NB4 (cell line): Measurements from ENCODE around the gene NGFR.

Source experiments
- DNase-seq: peaks from one replicate; pipeline ENCODE4 v3.0.0; 2010; ENCODE audit warnings: low read depth
- H3K4me3 ChIP-seq: one replicate; pipeline ENCODE4 v1.5.1; 2011; ENCODE audit warnings: mild to moderate bottlenecking, low read depth, low read length, moderate library complexity
- CTCF ChIP-seq: IDR thresholded peaks from one replicate; pipeline ENCODE4 v1.5.1; 2012; ENCODE audit warnings: low read depth, low read length
- MYC ChIP-seq: IDR thresholded peaks from 2 replicates; pipeline ENCODE4 v1.6.1; 2011; ENCODE audit warnings: low read depth, low read length
- POLR2A ChIP-seq: IDR thresholded peaks from 2 replicates; pipeline ENCODE4 v1.6.1; 2011; ENCODE audit warnings: mild to moderate bottlenecking; ENCODE audit not compliant: insufficient read length; ENCODE audit errors: extremely low read depth
- TF ChIP-seq, protein P1 (sequence below): IDR thresholded peaks from 2 replicates; pipeline ENCODE4 v1.6.1; 2011; ENCODE audit warnings: low read depth, low read length

The NGFR gene

DNA sequence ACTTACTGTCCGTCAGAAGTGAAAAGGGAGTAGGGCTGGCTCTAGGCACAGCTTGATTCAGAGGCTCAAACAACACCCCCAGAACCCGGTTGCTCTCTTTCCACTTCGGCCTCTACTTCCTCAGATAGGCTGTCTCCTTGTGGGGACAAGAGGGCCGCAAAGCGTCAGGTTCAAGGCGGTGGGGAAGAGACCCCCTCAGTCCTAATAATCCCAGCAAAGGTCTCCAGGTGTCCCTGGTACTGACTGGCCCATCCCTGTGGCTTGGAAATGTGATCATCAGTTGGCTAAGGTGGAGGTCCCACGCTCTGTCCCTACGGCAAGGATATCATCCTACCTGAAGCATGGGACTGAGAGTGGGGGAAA is 26.0 kb downstream of the NGFR start:
- TF ChIP-seq, protein P1, sequence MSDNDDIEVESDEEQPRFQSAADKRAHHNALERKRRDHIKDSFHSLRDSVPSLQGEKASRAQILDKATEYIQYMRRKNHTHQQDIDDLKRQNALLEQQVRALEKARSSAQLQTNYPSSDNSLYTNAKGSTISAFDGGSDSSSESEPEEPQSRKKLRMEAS = no peak
- no peak for TF ChIP-seq POLR2A
- TF ChIP-seq MYC = no peak
- TF ChIP-seq CTCF = no peak
- DNase-seq = no peak
- H3K4me3 ChIP-seq = no peak overlapping the region

DNA sequence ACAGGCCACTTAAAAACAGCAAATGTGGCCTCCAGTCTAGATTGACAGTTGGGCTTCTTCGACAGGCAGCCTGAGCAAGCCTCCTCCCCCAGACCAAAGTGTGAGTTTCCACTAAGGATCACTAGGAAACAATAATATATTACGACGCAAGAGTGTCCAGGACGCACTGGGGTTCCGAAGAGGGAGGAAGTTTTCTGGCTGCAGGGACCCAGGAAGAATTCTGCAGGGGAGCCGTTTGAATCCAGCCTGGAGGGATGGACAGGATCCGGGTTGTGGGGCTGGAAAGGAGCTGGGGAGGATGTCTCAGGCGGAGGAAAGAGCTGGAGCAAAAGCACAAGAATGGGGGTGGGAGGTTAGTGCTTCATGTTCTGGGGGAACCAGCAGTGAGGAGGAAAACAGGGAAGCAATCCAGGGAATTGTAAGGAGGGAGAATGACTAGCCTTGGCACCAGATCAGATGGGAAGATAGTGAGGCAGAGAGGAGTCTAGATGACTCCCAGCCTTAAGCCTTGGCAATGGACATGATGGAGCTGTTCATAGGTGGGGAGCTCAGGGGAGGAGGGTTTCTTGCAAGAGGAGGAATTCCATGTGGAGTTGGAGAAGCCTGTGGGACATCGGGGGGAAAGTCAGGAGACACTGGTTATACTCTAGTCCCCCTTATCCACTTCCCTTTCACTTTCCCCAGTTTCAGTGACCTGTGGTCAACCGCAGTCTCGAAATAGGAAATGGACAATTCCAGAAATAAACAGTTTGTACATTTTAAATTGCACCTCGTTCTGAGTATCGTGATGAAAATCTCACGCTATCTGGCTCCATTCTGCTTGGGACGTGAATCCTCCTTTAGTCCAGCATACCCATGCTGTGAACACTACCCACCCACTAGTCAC is 26.6 kb downstream of the NGFR start:
- no peak for DNase-seq
- no peak overlapping the region for H3K4me3 ChIP-seq
- TF ChIP-seq POLR2A = no peak
- no peak for TF ChIP-seq CTCF
- TF ChIP-seq, protein P1 = no peak
- no peak for TF ChIP-seq MYC

- no peak overlapping the region for H3K4me3 ChIP-seq
- TF ChIP-seq MYC = no peak
- TF ChIP-seq POLR2A = no peak
- TF ChIP-seq CTCF = no peak
- TF ChIP-seq, protein P1 = no peak
- DNase-seq = no peak
Observed at GRCh38 chr17:49522357-49522890, 27.3 kb downstream of the NGFR start.

DNA sequence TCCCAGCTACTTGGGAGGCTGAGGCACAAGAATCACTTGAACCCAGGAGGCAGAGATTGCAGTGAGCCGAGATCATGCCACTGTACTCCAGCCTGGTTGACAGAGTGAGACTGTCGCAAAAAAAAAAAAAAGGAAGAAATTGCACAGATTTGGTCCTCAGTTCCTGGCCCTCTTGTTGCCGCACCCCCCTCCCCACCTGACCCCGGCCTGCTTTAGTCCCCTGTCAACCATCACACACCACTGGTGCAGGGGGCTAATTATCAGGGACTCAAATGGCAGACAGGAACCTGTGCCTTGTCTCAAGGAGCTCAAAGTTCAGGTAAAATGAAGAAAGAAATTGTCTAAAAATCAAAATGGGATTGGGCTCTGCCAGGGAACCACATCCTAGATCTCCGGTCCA is 28.1 kb downstream of the NGFR start:
- no peak overlapping the region for H3K4me3 ChIP-seq
- TF ChIP-seq, protein P1 = no peak
- no peak for TF ChIP-seq POLR2A
- no peak for TF ChIP-seq CTCF
- TF ChIP-seq MYC = no peak
- no peak for DNase-seq

DNA sequence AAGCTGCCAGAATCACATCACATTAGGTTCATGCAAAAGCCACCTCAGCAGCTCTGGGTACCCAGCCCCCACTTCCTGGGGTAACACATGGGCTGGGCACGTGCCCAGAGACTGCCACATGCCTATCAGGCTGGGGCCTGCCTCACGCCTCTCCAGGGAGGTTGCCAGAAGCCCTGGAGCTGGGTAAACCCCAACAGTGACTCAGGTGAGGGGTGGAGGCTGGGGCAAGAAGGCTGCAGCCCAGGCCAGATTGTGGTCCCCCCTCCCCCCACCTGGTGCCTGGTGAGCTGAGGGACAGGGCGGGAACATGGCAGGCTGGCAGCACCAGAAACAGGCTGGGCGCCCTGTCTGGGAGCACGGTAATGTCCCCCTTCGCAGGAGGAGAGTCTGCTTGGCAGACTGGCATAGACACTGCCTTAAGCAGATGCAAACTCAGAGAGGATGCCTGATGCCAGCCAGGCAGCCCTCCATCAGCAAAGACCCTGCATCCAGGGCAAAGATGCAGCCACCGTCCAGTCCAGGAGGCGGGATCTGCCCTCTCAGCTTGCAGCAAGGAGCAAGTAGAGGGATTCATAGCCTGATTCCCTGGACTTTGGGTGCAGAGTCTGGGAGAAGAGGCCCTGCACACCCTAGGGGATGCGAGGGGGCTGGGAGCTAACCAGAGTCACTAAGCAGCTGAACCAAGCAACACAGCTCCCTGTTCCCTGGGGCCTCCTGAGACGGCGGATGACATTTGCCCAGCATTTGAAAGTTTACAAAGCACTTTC is 28.8 kb downstream of the NGFR start:
- no peak for TF ChIP-seq CTCF
- TF ChIP-seq POLR2A = no peak
- TF ChIP-seq, protein P1 = no peak
- TF ChIP-seq MYC = no peak
- no peak overlapping the region for H3K4me3 ChIP-seq
- no peak for DNase-seq
